Ascending aorta (tissue), 2 donors: ENCODE data around the gene SCAF1. TPM values are rescaled to one million over a fixed set of nuclear protein-coding genes. Genes with fewer than 3 reads are reported as not detected.

Experiments used
- DNase-seq, 2 donors: peaks; one replicate each; pipeline ENCODE4 v3.0.0-alpha.2; 2019; ENCODE audit warnings: low spot score in 2 of 2
- H3K27ac ChIP-seq, 2 donors: fragments of 200-600 bp; sonication (generic); one replicate each; pipeline ENCODE4 v1.5.1; 2016 to 2017; ENCODE audit warnings: mild to moderate bottlenecking in 1 of 2
- H3K27me3 ChIP-seq: fragments of 200-600 bp; sonication (generic); one replicate; pipeline ENCODE4 v1.5.1; 2017
- H3K36me3 ChIP-seq, 2 donors: fragments of 200-600 bp; sonication (generic); one replicate each; pipeline ENCODE4 v1.5.1; 2016
- H3K4me1 ChIP-seq, 2 donors: fragments of 200-600 bp; sonication (generic); one replicate each; pipeline ENCODE4 v1.5.1; 2016 to 2017; ENCODE audit warnings: mild to moderate bottlenecking in 1 of 2
- H3K4me3 ChIP-seq, 2 donors: fragments of 200-600 bp; sonication (generic); one replicate each; pipeline ENCODE4 v1.5.1; 2016 to 2017; ENCODE audit warnings: mild to moderate bottlenecking in 1 of 2
- H3K9me3 ChIP-seq, 2 donors: fragments of 200-600 bp; sonication (generic); one replicate each; pipeline ENCODE4 v1.5.1; 2016
- CTCF ChIP-seq, 3 experiments: fragments of 200-600 bp in 2 of 3; fragments of 450-650 bp in 1 of 3; sonication (generic) in 2 of 3; IDR thresholded peaks; one replicate each; pipeline ENCODE4 v1.5.1; 2016 to 2019; ENCODE audit warnings: antibody characterized with exemption in 3 of 3, mild to moderate bottlenecking in 1 of 3, moderate library complexity in 1 of 3
- intact Hi-C: fragments of 100-400 bp; cut with DNase I; formaldehyde crosslinking; loops from one replicate; pipeline ENCODE4 v1.15.1; 2023
- total RNA-seq: library from RNA; depleted of rRNA; stranded (reverse); fragments of >200 nt; gene quantifications from one replicate; pipeline ENCODE4 v1.1.0, GENCODE V29; 2016

Gene SCAF1
- total RNA-seq, 1 donor from 2014 or later: 72.2 TPM

GRCh38 chr19:49704888-49705642 lies 63.1 kb downstream of the SCAF1 start:
- intact Hi-C loops: no loop called here
- no peak overlapping the region for H3K4me3 ChIP-seq
- no peaks in the 10 kb centered on the region for H3K4me1 ChIP-seq
- no peak for TF ChIP-seq CTCF (IDR thresholded peaks at IDR 0.05)
- DNase-seq: no peak
- H3K36me3 ChIP-seq: no peaks in the 10 kb centered on the region
- H3K27ac ChIP-seq: no peak overlapping the region
- H3K27me3 ChIP-seq: no peaks in the 10 kb centered on the region
- H3K9me3 ChIP-seq: no peaks in the 10 kb centered on the region

- no peak overlapping the region for H3K4me3 ChIP-seq
- TF ChIP-seq CTCF (IDR thresholded peaks at IDR 0.05): no peak
- no peaks in the 10 kb centered on the region for H3K9me3 ChIP-seq
- no peaks in the 10 kb centered on the region for H3K36me3 ChIP-seq
- intact Hi-C loops: no loop called here
- H3K4me1 ChIP-seq: no peaks in the 10 kb centered on the region
- DNase-seq: no peak
- no peak overlapping the region for H3K27ac ChIP-seq
- no peaks in the 10 kb centered on the region for H3K27me3 ChIP-seq
Measured at GRCh38 chr19:49705919-49706318, 63.9 kb downstream of the SCAF1 start.

Other genes with a start within 250 kb of the SCAF1 start
- not detected for gene PTH2, start 218.8 kb upstream of the SCAF1 start, total RNA-seq
- not detected for gene GFY, start 216.8 kb upstream of the SCAF1 start, total RNA-seq
- gene SLC17A7, start 200.7 kb upstream of the SCAF1 start, total RNA-seq: 15.4 TPM
- gene PIH1D1, start 190.4 kb upstream of the SCAF1 start, total RNA-seq: 177 TPM
- gene ALDH16A1, start 189.0 kb upstream of the SCAF1 start, total RNA-seq: 27.9 TPM
- gene FLT3LG, start 168.0 kb upstream of the SCAF1 start, total RNA-seq: 37.3 TPM
- gene RPL13A, start 154.6 kb upstream of the SCAF1 start, total RNA-seq: 2,737 TPM
- gene RPS11, start 145.8 kb upstream of the SCAF1 start, total RNA-seq: 3,554 TPM
- 264 TPM for gene FCGRT, start 129.5 kb upstream of the SCAF1 start, total RNA-seq
- 116 TPM for gene RCN3, start 114.2 kb upstream of the SCAF1 start, total RNA-seq
- gene NOSIP, start 61.7 kb upstream of the SCAF1 start, total RNA-seq: 85.3 TPM
- gene PRRG2, start 60.9 kb upstream of the SCAF1 start, total RNA-seq: not detected
- gene PRR12, start 51.0 kb upstream of the SCAF1 start, total RNA-seq: 23.6 TPM
- 161 TPM for gene RRAS, start 2.1 kb upstream of the SCAF1 start, total RNA-seq
- 75.9 TPM for gene IRF3, start 23.6 kb downstream of the SCAF1 start, total RNA-seq
- gene BCL2L12, start 23.7 kb downstream of the SCAF1 start, total RNA-seq: 0.64 TPM
- gene PRMT1, start 35.1 kb downstream of the SCAF1 start, total RNA-seq: 271 TPM
- 9.8 TPM for gene ADM5, start 47.4 kb downstream of the SCAF1 start, total RNA-seq
- 12.3 TPM for gene CPT1C, start 48.9 kb downstream of the SCAF1 start, total RNA-seq
- gene TSKS, start 121.1 kb downstream of the SCAF1 start, total RNA-seq: not detected
- 249 TPM for gene AP2A1, start 124.8 kb downstream of the SCAF1 start, total RNA-seq
- 22.1 TPM for gene FUZ, start 171.1 kb downstream of the SCAF1 start, total RNA-seq
- gene MED25, start 176.1 kb downstream of the SCAF1 start, total RNA-seq: 54.0 TPM
- gene PTOV1, start 208.9 kb downstream of the SCAF1 start, total RNA-seq: 163 TPM
- gene PNKP, start 225.4 kb downstream of the SCAF1 start, total RNA-seq: 46.3 TPM
- 12.8 TPM for gene AKT1S1, start 235.1 kb downstream of the SCAF1 start, total RNA-seq
- gene TBC1D17, start 235.5 kb downstream of the SCAF1 start, total RNA-seq: 44.6 TPM